ENCODE results near the gene DAAM1. TPM values are rescaled to one million over a fixed set of nuclear protein-coding genes. Genes with fewer than 3 reads are reported as not detected.

DAAM1 gene
- polyA plus RNA-seq, 1 of the 3 experiments (the other 2 are of a cell fraction) = 5.1 TPM

DNA sequence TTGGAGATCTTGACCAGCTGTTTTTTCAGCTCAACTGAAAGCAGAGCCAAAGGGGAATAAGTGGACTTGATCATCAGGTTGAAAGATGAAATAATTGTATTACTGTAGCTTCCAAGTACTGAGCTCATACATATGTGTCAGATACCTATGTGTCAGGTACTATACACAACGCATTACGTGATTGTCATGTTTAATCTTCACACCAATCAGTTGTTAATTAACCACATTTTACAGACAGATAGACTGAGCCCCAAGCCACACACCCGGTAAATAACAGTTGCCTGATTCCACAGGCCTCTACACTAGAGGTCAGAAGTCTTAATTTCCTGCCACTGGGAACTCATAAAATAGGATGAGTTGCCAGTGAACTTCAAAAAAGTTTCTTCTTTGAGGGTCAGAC, 148.2 kb downstream of the DAAM1 start:
- WGBS (ENCODE audit: low lambda C conversion rate) = 97% methylated on average over 3 of the region's 3 CpGs
- no peaks in the 10 kb centered on the region for H3K9me2 ChIP-seq
- H3K9me3 ChIP-seq = no peaks in the 10 kb centered on the region
- no peaks in the 10 kb centered on the region for H4K20me1 ChIP-seq (ENCODE audit: insufficient read depth)
- H3K4me3 ChIP-seq (ENCODE audit: low read depth in 2 of 2, low read length in 1 of 2) = no peak overlapping the region
- H2AFZ ChIP-seq (ENCODE audit: low read depth) = no peak overlapping the region
- no peak for DNase-seq
- no peak overlapping the region for H3K9ac ChIP-seq
- no peak overlapping the region for H3K27ac ChIP-seq (ENCODE audit: low read depth in 2 of 2, low read length in 1 of 2)
- CTCF ChIA-PET = no interaction called here
- no peak overlapping the region for H3K4me2 ChIP-seq
- no peaks in the 10 kb centered on the region for H3K79me2 ChIP-seq (ENCODE audit: insufficient read depth)
- peaks cover 0 to 17% of the 10 kb centered on the region in 2 experiments for H3K4me1 ChIP-seq (ENCODE audit: control insufficient read depth in 1 of 2, insufficient read depth in 2 of 2, low read depth in 1 of 2, low read length in 1 of 2)
- H3F3A ChIP-seq (replicated peaks; ENCODE audit: insufficient read depth) = peaks cover 14% of the 10 kb centered on the region
- peaks cover 34 to 36% of the 10 kb centered on the region in 2 experiments for H3K36me3 ChIP-seq (replicated peaks in 1 of 2; ENCODE audit: control insufficient read depth in 1 of 2, insufficient read depth in 2 of 2, low read length in 1 of 2)
- H3K27me3 ChIP-seq (ENCODE audit: insufficient read depth) = no peaks in the 10 kb centered on the region
- TF ChIP-seq, protein P1, sequence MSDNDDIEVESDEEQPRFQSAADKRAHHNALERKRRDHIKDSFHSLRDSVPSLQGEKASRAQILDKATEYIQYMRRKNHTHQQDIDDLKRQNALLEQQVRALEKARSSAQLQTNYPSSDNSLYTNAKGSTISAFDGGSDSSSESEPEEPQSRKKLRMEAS (IDR thresholded peaks at IDR 0.05; ENCODE audit: low read depth) = no peak
- TF ChIP-seq TCF12 (IDR thresholded peaks at IDR 0.05) (no peak), RFX5 (IDR thresholded peaks at IDR 0.05; ENCODE audit: low read length) (no peak)
- POLR2A ChIA-PET = interaction anchor here (0.8 kb wide), 1 partner anchor 1422 kb away, joined by 3 read pairs; no protein-coding TSS in a partner anchor

DNA sequence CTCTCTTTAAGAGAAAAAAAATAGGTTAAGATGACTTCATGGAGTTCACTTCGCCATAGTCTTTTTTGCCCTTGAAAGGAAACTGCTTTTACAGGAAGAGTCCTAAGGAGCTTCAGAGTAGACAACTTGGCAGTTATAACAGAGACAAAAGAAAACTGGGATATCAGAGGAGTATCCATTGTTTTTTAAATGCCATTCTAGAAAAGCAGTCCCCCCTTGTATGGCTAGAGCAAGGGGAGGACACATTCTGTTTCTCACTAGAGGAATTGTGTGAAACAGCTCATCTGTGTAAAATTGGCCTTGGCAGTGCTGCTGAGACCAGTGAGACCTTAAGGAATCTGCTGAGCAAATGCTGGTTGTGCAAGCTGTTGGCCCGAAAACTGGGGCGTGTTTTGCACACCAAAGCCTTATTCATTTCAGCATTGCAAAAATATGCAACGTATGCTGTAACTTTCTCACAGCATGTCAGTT, 148.7 kb downstream of the DAAM1 start:
- H3K9ac ChIP-seq = no peak overlapping the region
- no peak overlapping the region for H3K27ac ChIP-seq (ENCODE audit: low read depth in 2 of 2, low read length in 1 of 2)
- no peaks in the 10 kb centered on the region for H3K9me3 ChIP-seq
- no peaks in the 10 kb centered on the region for H3K27me3 ChIP-seq (ENCODE audit: insufficient read depth)
- H3K4me3 ChIP-seq (ENCODE audit: low read depth in 2 of 2, low read length in 1 of 2) = no peak overlapping the region
- H3K4me1 ChIP-seq (ENCODE audit: control insufficient read depth in 1 of 2, insufficient read depth in 2 of 2, low read depth in 1 of 2, low read length in 1 of 2) = peaks cover 0 to 20% of the 10 kb centered on the region in 2 experiments
- H3K9me2 ChIP-seq = no peaks in the 10 kb centered on the region
- H4K20me1 ChIP-seq (ENCODE audit: insufficient read depth) = no peaks in the 10 kb centered on the region
- peaks cover 29 to 32% of the 10 kb centered on the region in 2 experiments for H3K36me3 ChIP-seq (replicated peaks in 1 of 2; ENCODE audit: control insufficient read depth in 1 of 2, insufficient read depth in 2 of 2, low read length in 1 of 2)
- 96% methylated on average over 4 of the region's 4 CpGs for WGBS (ENCODE audit: low lambda C conversion rate)
- no peak for DNase-seq
- H2AFZ ChIP-seq (ENCODE audit: low read depth) = no peak overlapping the region
- ChIA-PET CTCF (no interaction called here), POLR2A (no interaction called here)
- H3K79me2 ChIP-seq (ENCODE audit: insufficient read depth) = no peaks in the 10 kb centered on the region
- no peak overlapping the region for H3K4me2 ChIP-seq
- peaks cover 14% of the 10 kb centered on the region for H3F3A ChIP-seq (replicated peaks; ENCODE audit: insufficient read depth)
- TF ChIP-seq ELF1 (IDR thresholded peaks at IDR 0.05) (no peak), JUND (IDR thresholded peaks at IDR 0.05) (no peak), YY1 (IDR thresholded peaks at IDR 0.05; ENCODE audit: low read depth) (no peak), TAF1 (IDR thresholded peaks at IDR 0.05; ENCODE audit: borderline replicate concordance, low read depth, low read length) (no peak), SMC3 (IDR thresholded peaks at IDR 0.05; ENCODE audit: low read depth, low read length) (no peak)
- TF ChIP-seq, protein P2, sequence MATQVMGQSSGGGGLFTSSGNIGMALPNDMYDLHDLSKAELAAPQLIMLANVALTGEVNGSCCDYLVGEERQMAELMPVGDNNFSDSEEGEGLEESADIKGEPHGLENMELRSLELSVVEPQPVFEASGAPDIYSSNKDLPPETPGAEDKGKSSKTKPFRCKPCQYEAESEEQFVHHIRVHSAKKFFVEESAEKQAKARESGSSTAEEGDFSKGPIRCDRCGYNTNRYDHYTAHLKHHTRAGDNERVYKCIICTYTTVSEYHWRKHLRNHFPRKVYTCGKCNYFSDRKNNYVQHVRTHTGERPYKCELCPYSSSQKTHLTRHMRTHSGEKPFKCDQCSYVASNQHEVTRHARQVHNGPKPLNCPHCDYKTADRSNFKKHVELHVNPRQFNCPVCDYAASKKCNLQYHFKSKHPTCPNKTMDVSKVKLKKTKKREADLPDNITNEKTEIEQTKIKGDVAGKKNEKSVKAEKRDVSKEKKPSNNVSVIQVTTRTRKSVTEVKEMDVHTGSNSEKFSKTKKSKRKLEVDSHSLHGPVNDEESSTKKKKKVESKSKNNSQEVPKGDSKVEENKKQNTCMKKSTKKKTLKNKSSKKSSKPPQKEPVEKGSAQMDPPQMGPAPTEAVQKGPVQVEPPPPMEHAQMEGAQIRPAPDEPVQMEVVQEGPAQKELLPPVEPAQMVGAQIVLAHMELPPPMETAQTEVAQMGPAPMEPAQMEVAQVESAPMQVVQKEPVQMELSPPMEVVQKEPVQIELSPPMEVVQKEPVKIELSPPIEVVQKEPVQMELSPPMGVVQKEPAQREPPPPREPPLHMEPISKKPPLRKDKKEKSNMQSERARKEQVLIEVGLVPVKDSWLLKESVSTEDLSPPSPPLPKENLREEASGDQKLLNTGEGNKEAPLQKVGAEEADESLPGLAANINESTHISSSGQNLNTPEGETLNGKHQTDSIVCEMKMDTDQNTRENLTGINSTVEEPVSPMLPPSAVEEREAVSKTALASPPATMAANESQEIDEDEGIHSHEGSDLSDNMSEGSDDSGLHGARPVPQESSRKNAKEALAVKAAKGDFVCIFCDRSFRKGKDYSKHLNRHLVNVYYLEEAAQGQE (IDR thresholded peaks at IDR 0.05; ENCODE audit: low read depth, low read length) = no peak

DNA sequence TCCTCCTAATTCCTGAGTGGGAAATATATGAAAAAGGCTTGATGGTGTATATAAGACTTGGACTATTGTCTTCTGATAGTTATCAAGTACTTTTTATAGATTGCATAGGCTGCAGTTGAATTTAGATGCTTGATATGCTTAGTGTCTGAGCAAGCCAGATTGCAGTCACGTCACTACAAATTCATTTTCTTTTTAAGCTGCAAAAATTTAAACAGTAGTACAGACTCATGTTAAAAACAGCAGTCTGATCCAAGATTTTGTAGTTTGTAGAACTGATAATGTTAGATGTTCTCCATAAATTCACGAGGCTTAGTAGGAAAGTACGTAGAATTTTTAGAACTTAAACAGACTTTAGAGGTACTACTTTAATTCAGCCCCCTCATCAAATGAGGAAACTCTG, 150.3 kb downstream of the DAAM1 start:
- Histone ChIP-seq H3K27me3 (ENCODE audit: insufficient read depth) (no peaks in the 10 kb centered on the region), H3K4me2 (no peak overlapping the region), H3K9me3 (no peaks in the 10 kb centered on the region), H4K20me1 (ENCODE audit: insufficient read depth) (no peaks in the 10 kb centered on the region), H3K4me1 (ENCODE audit: control insufficient read depth in 1 of 2, insufficient read depth in 2 of 2, low read depth in 1 of 2, low read length in 1 of 2) (peaks cover 10% of the 10 kb centered on the region in 2 experiments; a peak in 3 of 4 replicates), H3K27ac (ENCODE audit: low read depth in 2 of 2, low read length in 1 of 2) (no peak overlapping the region), H3K36me3 (replicated peaks in 1 of 2; ENCODE audit: control insufficient read depth in 1 of 2, insufficient read depth in 2 of 2, low read length in 1 of 2) (peaks cover 20 to 29% of the 10 kb centered on the region in 2 experiments), H3K4me3 (ENCODE audit: low read depth in 2 of 2, low read length in 1 of 2) (no peak overlapping the region), H3K9me2 (no peaks in the 10 kb centered on the region), H3K79me2 (ENCODE audit: insufficient read depth) (no peaks in the 10 kb centered on the region), H3K9ac (no peak overlapping the region), H2AFZ (ENCODE audit: low read depth) (no peak overlapping the region), H3F3A (replicated peaks; ENCODE audit: insufficient read depth) (peaks cover 3% of the 10 kb centered on the region)
- TF ChIP-seq, protein P3, sequence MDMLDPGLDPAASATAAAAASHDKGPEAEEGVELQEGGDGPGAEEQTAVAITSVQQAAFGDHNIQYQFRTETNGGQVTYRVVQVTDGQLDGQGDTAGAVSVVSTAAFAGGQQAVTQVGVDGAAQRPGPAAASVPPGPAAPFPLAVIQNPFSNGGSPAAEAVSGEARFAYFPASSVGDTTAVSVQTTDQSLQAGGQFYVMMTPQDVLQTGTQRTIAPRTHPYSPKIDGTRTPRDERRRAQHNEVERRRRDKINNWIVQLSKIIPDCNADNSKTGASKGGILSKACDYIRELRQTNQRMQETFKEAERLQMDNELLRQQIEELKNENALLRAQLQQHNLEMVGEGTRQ (IDR thresholded peaks at IDR 0.05; ENCODE audit: borderline replicate concordance, low read depth, low read length) = no peak
- TF ChIP-seq GABPA (IDR thresholded peaks at IDR 0.05; ENCODE audit: low read depth) (no peak), EZH2phosphoT487 (IDR thresholded peaks at IDR 0.05; ENCODE audit: borderline replicate concordance, low read depth) (no peak), FOXJ3 (CRISPR knock-in tag; IDR thresholded peaks at IDR 0.05) (no peak), NFIC (IDR thresholded peaks at IDR 0.05; ENCODE audit: borderline replicate concordance) (no peak), FOXM1 (IDR thresholded peaks at IDR 0.05; ENCODE audit: low read depth) (no peak), SMC3 (IDR thresholded peaks at IDR 0.05; ENCODE audit: low read depth, low read length) (no peak), MXI1 (IDR thresholded peaks at IDR 0.05; ENCODE audit: low read depth, low read length) (no peak)
- TF ChIP-seq, protein P4, sequence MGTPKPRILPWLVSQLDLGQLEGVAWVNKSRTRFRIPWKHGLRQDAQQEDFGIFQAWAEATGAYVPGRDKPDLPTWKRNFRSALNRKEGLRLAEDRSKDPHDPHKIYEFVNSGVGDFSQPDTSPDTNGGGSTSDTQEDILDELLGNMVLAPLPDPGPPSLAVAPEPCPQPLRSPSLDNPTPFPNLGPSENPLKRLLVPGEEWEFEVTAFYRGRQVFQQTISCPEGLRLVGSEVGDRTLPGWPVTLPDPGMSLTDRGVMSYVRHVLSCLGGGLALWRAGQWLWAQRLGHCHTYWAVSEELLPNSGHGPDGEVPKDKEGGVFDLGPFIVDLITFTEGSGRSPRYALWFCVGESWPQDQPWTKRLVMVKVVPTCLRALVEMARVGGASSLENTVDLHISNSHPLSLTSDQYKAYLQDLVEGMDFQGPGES (IDR thresholded peaks at IDR 0.05; ENCODE audit: low read depth, low read length) = no peak
- POLR2A ChIA-PET = no interaction called here
- WGBS (ENCODE audit: low lambda C conversion rate) = 96% methylated on average over 3 of the region's 3 CpGs
- CTCF ChIA-PET = no interaction called here
- no peak for DNase-seq
